Endothelial cell of umbilical vein (primary cell): ENCODE data around the gene KRTAP5-2. TPM values are rescaled to one million over a fixed set of nuclear protein-coding genes. Genes with fewer than 3 reads are reported as not detected.

Source experiments
- BruUV-seq: library from RNA; stranded (reverse); fragments of 400-500 nt; replicated peaks from 2 replicates; lab custom pipeline; 2021; lab: Mats Ljungman, UMichigan
- CTCF ChIA-PET: fragments of 300-600, 350-600 bp; sonication (Branson Sonifier 250); formaldehyde crosslinking; loops from one replicate; lab custom pipeline; 2021; ENCODE audit warnings: antibody characterized with exemption, inconsistent platforms; lab: Charles Lee
- POLR2A ChIA-PET: fragments of 300-600, 350-600 bp; sonication (Branson Sonifier 250); formaldehyde crosslinking; loops from one replicate; lab custom pipeline; 2021; ENCODE audit warnings: antibody characterized with exemption, inconsistent platforms; lab: Charles Lee
- DNase-seq: peaks from one replicate; pipeline ENCODE4 v3.0.0-alpha.2; 2011; ENCODE audit warnings: low read depth, low spot score
- FAIRE-seq: peaks from 2 replicates; lab custom pipeline; 2011; peaks lifted over from hg19 to GRCh38; lab: Jason Lieb, UNC
- H2AFZ ChIP-seq: 2 replicates; pipeline ENCODE4 v1.6.0; 2012; ENCODE audit warnings: low read depth, low read length, control low read depth, inconsistent platforms
- H3K27ac ChIP-seq: 2 replicates; pipeline ENCODE4 v1.5.1; 2011; ENCODE audit warnings: low read depth, mild to moderate bottlenecking, control low read depth, low read length, moderate library complexity; ENCODE audit not compliant: insufficient read depth
- H3K27me3 ChIP-seq, 2 experiments: 2 replicates each; pipeline versions ENCODE4 v1.6.0 to v1.6.1; 2011; ENCODE audit warnings: low read length in 2 of 2, mixed read lengths in 1 of 2; ENCODE audit not compliant: control insufficient read depth in 2 of 2, insufficient read depth in 2 of 2
- H3K36me3 ChIP-seq, 2 experiments: 2 replicates in 1 of 2; 3 replicates in 1 of 2; pipeline ENCODE4 v1.5.1; 2011; ENCODE audit warnings: low read length in 2 of 2, mild to moderate bottlenecking in 1 of 2, moderate library complexity in 1 of 2; ENCODE audit not compliant: control insufficient read depth in 2 of 2, insufficient read depth in 2 of 2; ENCODE audit errors: extremely low read depth in 1 of 2
- H3K4me1 ChIP-seq: 3 replicates; pipeline ENCODE4 v1.5.1; 2011; ENCODE audit warnings: mild to moderate bottlenecking, low read length; ENCODE audit not compliant: control insufficient read depth, insufficient read depth; ENCODE audit errors: extremely low read depth
- H3K4me2 ChIP-seq: 2 replicates; pipeline ENCODE4 v1.6.1; 2011; ENCODE audit warnings: low read length, control low read depth, mixed read lengths; ENCODE audit not compliant: insufficient read depth
- H3K4me3 ChIP-seq, 3 experiments: fragments of 200-600 bp in 1 of 3; sonication (generic), shearing (Covaris generic) in 1 of 3; replicated peaks in 1 of 3; 2 replicates each; pipeline ENCODE4 v1.5.1; 2011 to 2016; ENCODE audit warnings: control low read depth in 3 of 3, low read length in 3 of 3, mild to moderate bottlenecking in 2 of 3, inconsistent platforms in 1 of 3, low read depth in 1 of 3, moderate library complexity in 1 of 3; ENCODE audit not compliant: insufficient read depth in 1 of 3
- H3K79me2 ChIP-seq: 2 replicates; pipeline ENCODE4 v1.6.0; 2012; ENCODE audit warnings: low read length, inconsistent platforms; ENCODE audit not compliant: control insufficient read depth, insufficient read depth
- H3K9ac ChIP-seq: replicated peaks from 2 replicates; pipeline ENCODE3; 2011; ENCODE audit warnings: low read length, control low read depth; ENCODE audit not compliant: insufficient read depth; ENCODE audit errors: extremely low read depth
- H3K9me1 ChIP-seq: replicated peaks from 3 replicates; pipeline ENCODE4 v1.6.0; 2011; ENCODE audit warnings: mild to moderate bottlenecking, low read length; ENCODE audit not compliant: control insufficient read depth, insufficient read depth; ENCODE audit errors: extremely low read depth
- H3K9me3 ChIP-seq: replicated peaks from 2 replicates; pipeline ENCODE4 v1.5.1; 2012; ENCODE audit warnings: low read length, inconsistent platforms; ENCODE audit not compliant: control insufficient read depth, insufficient read depth
- H4K20me1 ChIP-seq: replicated peaks from 2 replicates; pipeline ENCODE3; 2011; ENCODE audit warnings: mild to moderate bottlenecking, low read length; ENCODE audit not compliant: control insufficient read depth, insufficient read depth; ENCODE audit errors: extremely low read depth
- EZH2 ChIP-seq: IDR thresholded peaks from 2 replicates; pipeline ENCODE4 v1.6.1; 2012; ENCODE audit warnings: borderline replicate concordance, low read depth, mild to moderate bottlenecking, moderate library complexity, low read length, inconsistent platforms; ENCODE audit not compliant: severe bottlenecking
- FOS ChIP-seq: IDR thresholded peaks from 2 replicates; pipeline ENCODE4 v1.6.1; 2011; ENCODE audit warnings: mild to moderate bottlenecking, low read length, moderate library complexity, borderline replicate concordance; ENCODE audit not compliant: insufficient read depth
- GATA2 ChIP-seq: IDR thresholded peaks from 2 replicates; pipeline ENCODE4 v1.7.0; 2011; ENCODE audit warnings: low read depth, mild to moderate bottlenecking, moderate library complexity, mixed read lengths, low read length; ENCODE audit not compliant: insufficient read length, insufficient read depth
- JUN ChIP-seq: IDR thresholded peaks from 2 replicates; pipeline ENCODE4 v1.6.1; 2011; ENCODE audit warnings: borderline replicate concordance, low read depth; ENCODE audit not compliant: insufficient read length, insufficient read depth
- MYC ChIP-seq: IDR thresholded peaks from one replicate; pipeline ENCODE4 v1.6.1; 2011; ENCODE audit warnings: mild to moderate bottlenecking, low read depth, low read length
- POLR2A ChIP-seq: IDR thresholded peaks from 2 replicates; pipeline ENCODE4 v1.6.1; 2012; ENCODE audit warnings: low read depth, mild to moderate bottlenecking, control low read depth, low read length
- POLR2AphosphoS5 ChIP-seq: IDR thresholded peaks from 2 replicates; pipeline ENCODE4 v1.6.1; 2012; ENCODE audit warnings: low read depth, mild to moderate bottlenecking, control low read depth, low read length, moderate library complexity; ENCODE audit not compliant: insufficient read depth
- dilution Hi-C: fragments of 300-500 bp; cut with MboI; formaldehyde crosslinking; loops from one replicate; pipeline ENCODE4 v1.15.0; 2019; ENCODE audit warnings: low sequenced_read_pairs; ENCODE audit not compliant: extremely low pct_ligation_motif_present
- intact Hi-C: fragments of 100-400 bp; cut with micrococcal nuclease; formaldehyde crosslinking; loops from one replicate; pipeline ENCODE4 v1.10.0; 2022
- polyA plus RNA-seq, 4 experiments: library from polyadenylated mRNA; depleted of rRNA in 3 of 4; stranded (reverse) in 3 of 4; unstranded in 1 of 4; fragments of >200 nt; gene quantifications; 2 replicates each; pipeline versions ENCODE4 v1.2.1 to v1.2.3, GENCODE V29; 2011 to 2012; ENCODE audit warnings: missing spikeins in 1 of 4
- total RNA-seq: library from RNA; stranded (reverse); gene quantifications from 2 replicates; pipeline ENCODE4 v1.2.3, GENCODE V29; 2021
- TF ChIP-seq, protein P1 (sequence below), 2 donors: IDR thresholded peaks; 1 replicate in 1 of 2; 2 replicates in 1 of 2; pipeline ENCODE4 v1.5.1; 2011; ENCODE audit warnings: low read length in 2 of 2, mild to moderate bottlenecking in 2 of 2, moderate library complexity in 2 of 2, control low read depth in 1 of 2, inconsistent platforms in 1 of 2, low read depth in 1 of 2; ENCODE audit not compliant: insufficient read depth in 1 of 2; ENCODE audit errors: extremely low read depth in 1 of 2
- TF ChIP-seq, protein P2 (sequence below): IDR thresholded peaks from 2 replicates; pipeline ENCODE4 v1.6.1; 2011; ENCODE audit not compliant: insufficient read depth, insufficient read length

The KRTAP5-2 gene
- total and polyA plus RNA-seq, 2 donors (not counting 3 experiments of a cell fraction or from before 2014, with no cell fraction given): not detected

DNA sequence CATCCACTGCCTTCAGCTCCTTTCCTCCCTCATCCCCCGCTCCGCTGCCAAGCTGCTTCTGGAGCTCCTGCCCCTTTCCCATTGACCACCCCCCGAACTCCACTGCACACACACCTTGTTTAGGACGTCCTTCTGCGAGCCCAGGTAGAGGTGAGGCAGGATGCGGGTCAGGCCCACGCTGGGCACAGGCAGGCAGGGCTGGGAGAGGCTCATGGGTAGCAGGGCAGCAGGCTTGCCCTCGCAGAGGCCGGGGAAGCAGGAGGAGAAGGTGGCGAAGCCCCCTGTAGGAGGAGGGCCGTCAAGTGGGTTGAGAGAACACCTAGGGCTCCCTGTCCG, 39.4 kb downstream of the KRTAP5-2 start:
- intact Hi-C loops (no loop called here), dilution Hi-C loops (no loop called here)
- ChIA-PET CTCF (interaction anchor here (1.2 to 3.9 kb wide), 7 partner anchors 10 to 94 kb away, joined by 3 to 32 read pairs (median 10); no protein-coding TSS in a partner anchor), POLR2A (no interaction called here)
- Histone ChIP-seq H2AFZ (no peak overlapping the region), H3K36me3 (peaks cover 0 to 3% of the 10 kb centered on the region in 2 experiments), H3K27ac (no peak overlapping the region), H3K4me1 (no peaks in the 10 kb centered on the region), H3K9ac (no peak overlapping the region), H3K79me2 (no peaks in the 10 kb centered on the region), H3K9me3 (no peaks in the 10 kb centered on the region), H3K27me3 (no peaks in the 10 kb centered on the region), H3K4me3 (no peak overlapping the region), H3K4me2 (no peak overlapping the region), H4K20me1 (no peaks in the 10 kb centered on the region), H3K9me1 (no peaks in the 10 kb centered on the region)
- DNase-seq: no peak
- BruUV-seq: no TSS peak
- no peak for TF ChIP-seq FOS
- TF ChIP-seq, protein P1, sequence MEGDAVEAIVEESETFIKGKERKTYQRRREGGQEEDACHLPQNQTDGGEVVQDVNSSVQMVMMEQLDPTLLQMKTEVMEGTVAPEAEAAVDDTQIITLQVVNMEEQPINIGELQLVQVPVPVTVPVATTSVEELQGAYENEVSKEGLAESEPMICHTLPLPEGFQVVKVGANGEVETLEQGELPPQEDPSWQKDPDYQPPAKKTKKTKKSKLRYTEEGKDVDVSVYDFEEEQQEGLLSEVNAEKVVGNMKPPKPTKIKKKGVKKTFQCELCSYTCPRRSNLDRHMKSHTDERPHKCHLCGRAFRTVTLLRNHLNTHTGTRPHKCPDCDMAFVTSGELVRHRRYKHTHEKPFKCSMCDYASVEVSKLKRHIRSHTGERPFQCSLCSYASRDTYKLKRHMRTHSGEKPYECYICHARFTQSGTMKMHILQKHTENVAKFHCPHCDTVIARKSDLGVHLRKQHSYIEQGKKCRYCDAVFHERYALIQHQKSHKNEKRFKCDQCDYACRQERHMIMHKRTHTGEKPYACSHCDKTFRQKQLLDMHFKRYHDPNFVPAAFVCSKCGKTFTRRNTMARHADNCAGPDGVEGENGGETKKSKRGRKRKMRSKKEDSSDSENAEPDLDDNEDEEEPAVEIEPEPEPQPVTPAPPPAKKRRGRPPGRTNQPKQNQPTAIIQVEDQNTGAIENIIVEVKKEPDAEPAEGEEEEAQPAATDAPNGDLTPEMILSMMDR (IDR thresholded peaks at IDR 0.05; ENCODE audit: extremely low read depth in 1 of 2, insufficient read depth in 1 of 2, low read depth in 1 of 2, low read length in 2 of 2): no peak
- TF ChIP-seq MYC: no peak
- no peak for TF ChIP-seq POLR2A
- TF ChIP-seq GATA2: no peak
- TF ChIP-seq POLR2AphosphoS5: no peak
- TF ChIP-seq EZH2: no peak
- TF ChIP-seq, protein P2, sequence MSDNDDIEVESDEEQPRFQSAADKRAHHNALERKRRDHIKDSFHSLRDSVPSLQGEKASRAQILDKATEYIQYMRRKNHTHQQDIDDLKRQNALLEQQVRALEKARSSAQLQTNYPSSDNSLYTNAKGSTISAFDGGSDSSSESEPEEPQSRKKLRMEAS: no peak
- no peak for TF ChIP-seq JUN
- no peak for FAIRE-seq
